ENCODE data around the gene NELL2.

DNA sequence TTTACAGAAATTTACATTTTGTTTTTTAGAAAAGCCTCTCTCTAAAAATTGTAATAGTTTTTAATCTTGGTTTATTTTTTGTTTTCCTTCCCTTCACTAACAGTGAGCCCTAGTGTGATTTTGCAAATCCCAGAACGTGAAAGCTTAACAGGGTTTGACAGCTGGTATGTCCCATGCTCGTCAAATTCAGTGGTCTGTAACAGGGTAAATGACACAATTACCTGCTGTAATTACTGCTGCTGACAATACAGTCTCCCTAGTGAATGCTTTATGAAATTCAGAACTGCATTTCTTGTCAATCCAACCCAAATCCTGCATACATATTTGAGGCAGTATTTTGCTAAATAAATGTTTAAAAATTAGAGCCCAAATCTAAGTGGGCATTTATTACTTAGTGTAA lies 249.2 kb downstream of the NELL2 start:
- TF ChIP-seq EZH2 (IDR thresholded peaks at IDR 0.05; ENCODE audit: borderline replicate concordance, low read depth, low read length, poor library complexity, severe bottlenecking) = no peak
- TF ChIP-seq, protein P1, sequence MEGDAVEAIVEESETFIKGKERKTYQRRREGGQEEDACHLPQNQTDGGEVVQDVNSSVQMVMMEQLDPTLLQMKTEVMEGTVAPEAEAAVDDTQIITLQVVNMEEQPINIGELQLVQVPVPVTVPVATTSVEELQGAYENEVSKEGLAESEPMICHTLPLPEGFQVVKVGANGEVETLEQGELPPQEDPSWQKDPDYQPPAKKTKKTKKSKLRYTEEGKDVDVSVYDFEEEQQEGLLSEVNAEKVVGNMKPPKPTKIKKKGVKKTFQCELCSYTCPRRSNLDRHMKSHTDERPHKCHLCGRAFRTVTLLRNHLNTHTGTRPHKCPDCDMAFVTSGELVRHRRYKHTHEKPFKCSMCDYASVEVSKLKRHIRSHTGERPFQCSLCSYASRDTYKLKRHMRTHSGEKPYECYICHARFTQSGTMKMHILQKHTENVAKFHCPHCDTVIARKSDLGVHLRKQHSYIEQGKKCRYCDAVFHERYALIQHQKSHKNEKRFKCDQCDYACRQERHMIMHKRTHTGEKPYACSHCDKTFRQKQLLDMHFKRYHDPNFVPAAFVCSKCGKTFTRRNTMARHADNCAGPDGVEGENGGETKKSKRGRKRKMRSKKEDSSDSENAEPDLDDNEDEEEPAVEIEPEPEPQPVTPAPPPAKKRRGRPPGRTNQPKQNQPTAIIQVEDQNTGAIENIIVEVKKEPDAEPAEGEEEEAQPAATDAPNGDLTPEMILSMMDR (conservative IDR thresholded peaks at IDR 0.05; ENCODE audit: low read depth, low read length) = no peak

All from A673 (cell line).